ENCODE measurements around the gene LATS1. TPM values are rescaled to one million over a fixed set of nuclear protein-coding genes. Genes with fewer than 3 reads are reported as not detected.
"Not testable (repeated sequence)": the region's sequence is repeated elsewhere in the genome, so short reads cannot be mapped to it uniquely, and the experiment has no call there.

Gene LATS1
- 5.5 and 8.2 TPM in 2 replicates for total RNA-seq

DNA sequence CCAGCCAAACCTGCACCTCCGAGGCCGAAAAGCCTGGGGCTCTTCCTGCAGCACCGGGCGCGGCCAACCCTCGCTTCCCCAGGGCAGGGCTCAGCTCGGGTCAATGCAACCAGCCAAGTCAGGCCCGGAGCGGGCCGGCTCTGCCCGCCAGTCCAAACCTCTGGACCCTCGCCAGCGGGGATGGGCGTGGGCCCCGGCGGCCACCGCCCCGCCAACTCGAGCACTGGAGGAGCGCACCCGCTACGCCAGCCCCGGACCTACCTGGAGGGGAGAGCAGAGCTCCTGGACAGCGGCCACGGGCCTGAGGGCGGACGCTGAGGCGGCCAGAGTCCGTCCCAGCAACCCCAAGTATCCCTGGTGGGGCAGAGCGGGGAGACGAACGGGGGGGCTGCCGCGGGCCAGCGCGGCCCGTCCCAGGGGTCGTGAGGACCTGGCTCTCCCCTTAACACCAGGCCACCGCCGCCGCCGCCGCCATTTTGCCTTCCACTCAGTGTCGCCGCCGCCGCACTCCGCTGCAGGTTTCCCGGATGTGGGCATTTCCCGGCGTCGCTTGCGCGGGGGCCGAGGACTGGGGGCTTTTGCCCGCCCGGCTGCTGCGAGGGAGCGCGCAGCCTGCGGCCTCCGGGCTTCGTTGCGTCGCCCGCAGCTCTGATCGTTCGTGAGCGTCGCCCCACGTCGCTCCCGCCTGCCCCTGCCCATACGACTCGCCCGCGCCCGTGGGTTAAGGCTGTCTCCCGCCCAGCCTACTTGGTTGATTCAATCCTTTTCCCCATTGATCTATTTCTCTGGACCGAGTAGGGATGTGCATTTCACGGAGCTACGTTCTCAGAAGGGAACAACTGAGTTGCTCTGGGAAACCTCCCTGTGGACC lies at the start of gene LATS1:
Gene LATS1, minus strand, starts transcription at position 514 of the 871 bp plus-strand sequence. CDS start 15,975 bp downstream, outside the sequence.
- peak; percentile 64 to 84 for DNase-seq (ENCODE audit: low read depth in 2 of 2)

DNA sequence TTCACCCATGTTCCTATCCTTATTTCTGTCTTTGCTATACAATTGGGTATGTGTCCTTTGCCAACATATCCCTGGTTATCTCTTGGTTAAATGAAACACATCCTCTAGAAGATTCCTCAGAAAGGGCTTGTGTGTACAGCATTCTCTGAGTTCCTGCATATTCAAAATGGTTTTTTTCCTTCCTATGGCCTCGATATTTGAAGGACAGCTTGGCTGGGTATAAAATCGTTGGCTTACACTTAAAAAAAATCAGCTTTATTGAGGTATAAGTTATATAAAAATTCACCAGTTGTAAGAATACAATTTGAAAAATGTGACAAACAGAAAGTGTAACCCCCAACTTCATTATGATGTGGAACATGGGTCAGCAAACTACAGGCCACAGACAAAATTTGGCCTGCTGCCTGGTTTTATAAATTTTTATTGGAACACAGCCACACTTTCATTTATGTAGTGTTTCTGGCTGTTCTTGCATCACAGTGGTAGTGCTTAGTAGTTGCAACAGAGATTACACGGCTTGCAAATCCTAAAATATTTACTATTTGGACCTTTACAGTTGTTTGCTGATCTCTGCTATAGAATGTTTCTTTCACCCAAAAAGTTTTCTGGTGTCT lies 48.4 kb upstream of the LATS1 start:
- peak; percentile 86 to 91 for DNase-seq (ENCODE audit: low read depth in 2 of 2)

DNA sequence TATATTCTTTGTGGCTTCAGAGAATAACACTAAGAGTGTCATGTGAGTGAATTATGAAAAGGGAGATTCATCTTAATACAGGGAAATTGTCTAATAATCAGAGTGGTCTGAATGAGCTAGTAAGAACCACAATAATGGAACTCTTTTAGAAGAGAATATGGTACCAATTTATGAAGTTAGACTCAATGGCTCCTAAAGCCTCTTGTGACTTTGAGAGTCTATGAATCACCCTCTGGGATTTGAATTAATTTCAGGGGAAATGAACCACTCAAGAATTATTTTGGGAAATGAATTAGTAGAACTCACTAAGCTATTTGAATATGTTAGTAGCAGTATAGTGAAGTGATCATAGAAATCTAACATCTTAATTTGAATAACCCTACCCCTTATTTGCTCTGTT lies 46.0 kb upstream of the LATS1 start:
- no peak for DNase-seq (ENCODE audit: low read depth in 2 of 2)

DNA sequence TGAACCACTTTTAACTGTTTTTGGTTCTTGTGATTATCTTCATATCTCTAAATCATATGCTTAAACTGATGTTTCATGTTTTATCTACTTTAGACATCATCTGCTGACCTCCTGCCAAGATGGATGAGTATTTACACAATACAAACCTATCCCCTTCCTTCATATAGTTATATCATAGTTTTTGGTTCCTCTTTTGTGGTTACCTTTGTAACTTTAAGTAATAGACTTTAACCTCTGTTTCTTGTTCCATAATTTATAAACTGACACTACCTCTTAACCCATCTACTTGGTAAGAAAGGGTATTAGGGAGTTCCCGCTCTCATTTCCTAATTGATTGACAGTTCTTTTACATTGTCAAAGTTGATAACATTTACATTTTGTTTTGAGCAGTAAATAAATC lies 43.5 kb upstream of the LATS1 start:
- no peak for DNase-seq (ENCODE audit: low read depth in 2 of 2)

DNA sequence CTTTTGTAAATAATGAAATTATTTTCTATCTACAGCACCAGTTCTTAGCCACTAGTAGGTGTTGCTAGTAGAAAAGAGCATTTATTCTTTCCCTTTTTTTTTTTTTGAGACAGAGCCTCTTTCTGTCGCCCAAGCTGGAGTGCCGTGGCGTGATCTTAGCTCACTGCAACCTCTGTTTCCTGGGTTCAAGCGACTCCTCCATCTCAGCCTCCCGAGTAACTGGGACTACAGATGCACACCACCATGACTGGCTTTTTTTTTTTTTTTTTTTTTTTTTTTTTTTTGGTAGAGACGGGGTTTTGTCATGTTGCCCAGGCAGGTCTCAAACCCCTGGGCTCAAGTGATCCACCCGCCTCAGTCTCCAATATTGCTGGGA lies 38.3 kb upstream of the LATS1 start:
- DNase-seq (ENCODE audit: low read depth in 2 of 2) = no peak

DNA sequence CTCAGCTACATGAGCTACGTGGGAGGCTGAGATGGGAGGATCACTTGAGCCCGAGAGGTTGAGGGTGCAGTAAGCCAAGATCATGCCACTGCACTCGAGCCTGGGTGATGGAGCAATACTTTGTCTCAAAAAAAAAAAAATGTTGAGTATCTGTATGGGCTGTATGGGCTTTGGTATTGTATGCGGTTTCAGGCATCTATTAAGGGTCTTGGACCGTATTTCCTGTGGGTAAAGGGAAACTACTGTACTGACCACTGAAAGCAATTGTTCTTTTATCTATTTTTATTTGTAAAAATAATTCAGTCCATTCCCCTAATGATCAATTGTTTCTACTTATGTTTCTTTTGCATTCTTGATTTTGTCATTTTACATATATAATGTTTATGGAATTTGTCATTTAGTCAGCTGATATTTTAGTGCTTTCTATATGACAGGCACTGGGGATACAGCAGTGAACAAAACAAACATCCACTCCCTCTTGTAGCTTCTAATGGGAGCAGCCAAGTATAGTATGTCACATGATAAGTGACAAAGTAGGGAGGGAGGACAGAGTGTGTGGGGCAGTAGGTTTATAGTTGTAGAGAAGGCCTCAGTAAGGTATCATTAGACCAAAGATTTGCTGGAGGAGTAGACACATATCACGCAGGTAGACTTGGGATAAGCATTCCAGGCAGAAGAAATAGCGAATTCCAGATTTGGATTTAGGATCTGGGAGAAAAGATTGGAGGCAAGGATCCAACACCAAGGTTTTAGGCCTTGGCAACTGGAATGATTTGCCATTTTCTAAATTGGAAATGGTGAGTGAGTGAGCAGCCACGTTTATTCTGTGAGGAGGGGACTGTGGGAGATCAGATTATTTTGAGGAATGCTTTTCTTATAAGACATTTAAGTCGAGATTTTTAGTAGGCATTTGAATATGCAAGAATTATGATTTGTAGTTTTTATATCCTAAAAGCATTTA lies 37.7 kb upstream of the LATS1 start:
- no peak for DNase-seq (ENCODE audit: low read depth in 2 of 2)

DNA sequence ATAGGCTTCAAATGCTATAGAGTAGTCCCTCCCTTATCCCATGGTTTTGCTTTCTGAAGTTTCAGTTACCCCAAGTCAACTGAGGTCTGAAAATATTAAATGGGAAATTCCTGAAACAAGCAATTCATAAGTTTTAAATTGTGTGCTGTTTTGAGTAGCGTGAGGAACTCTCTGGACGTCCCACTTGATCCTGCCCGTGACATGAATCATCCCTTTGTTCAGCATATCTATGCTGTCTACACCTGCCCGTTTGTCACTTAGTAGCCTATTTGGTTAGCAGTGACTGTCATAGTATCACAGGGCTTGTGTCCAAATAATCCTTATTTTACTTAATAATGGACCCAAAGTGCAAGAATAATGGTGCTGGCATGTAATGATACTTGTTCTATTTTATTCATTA lies 36.6 kb upstream of the LATS1 start:
- peak in 1 of 2 donors; percentile 20 for DNase-seq (ENCODE audit: low read depth in 2 of 2)

DNA sequence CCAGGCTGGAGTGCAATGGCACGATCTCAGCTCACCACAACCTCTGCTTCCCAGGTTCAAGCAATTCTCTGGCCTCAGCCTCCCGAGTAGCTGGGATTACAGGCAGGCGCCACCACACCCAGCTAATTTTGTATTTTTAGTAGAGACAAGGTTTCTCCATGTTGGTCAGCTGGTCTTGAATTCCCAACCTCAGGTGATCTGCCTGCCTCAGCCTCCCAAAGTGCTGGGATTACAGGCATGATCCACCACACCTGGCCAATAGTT lies 35.4 kb upstream of the LATS1 start:
- DNase-seq (ENCODE audit: low read depth in 2 of 2) = not testable (repeated sequence)

DNA sequence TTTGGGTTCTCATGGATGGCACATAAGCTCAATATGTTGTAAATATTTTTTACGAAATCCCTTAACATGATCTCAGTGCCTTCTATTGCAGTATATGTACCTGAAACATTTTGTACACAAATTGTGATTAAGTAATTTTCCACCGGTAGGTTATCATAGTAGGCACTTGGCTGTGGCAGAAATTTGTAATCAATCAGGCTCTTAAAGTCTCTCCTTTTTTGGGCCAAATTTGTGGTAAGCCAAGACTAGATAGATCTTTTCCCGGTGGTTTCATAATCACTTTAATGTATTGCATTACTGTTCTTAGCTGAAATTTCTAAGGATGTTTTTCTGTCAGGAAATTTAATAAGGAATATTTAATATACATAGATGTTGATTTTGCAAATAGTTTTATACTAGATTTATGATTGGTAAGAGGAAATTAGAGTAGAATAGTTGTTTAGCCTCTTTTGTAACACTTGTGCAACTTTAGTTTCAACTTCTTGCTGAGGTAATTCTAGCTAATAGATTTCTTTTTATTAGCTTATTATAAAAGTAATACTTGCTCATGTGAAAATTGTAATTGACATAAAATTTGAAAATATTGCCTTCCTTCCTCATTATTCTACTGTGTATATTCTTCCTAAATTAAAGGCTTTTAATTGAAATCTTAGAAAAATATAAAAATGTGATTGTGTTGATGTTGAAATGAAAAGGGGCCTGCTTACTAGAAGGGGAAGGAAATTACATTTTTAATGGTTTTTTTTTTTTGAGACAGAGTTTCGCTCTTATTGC lies 34.9 kb upstream of the LATS1 start:
- no peak for DNase-seq (ENCODE audit: low read depth in 2 of 2)

DNA sequence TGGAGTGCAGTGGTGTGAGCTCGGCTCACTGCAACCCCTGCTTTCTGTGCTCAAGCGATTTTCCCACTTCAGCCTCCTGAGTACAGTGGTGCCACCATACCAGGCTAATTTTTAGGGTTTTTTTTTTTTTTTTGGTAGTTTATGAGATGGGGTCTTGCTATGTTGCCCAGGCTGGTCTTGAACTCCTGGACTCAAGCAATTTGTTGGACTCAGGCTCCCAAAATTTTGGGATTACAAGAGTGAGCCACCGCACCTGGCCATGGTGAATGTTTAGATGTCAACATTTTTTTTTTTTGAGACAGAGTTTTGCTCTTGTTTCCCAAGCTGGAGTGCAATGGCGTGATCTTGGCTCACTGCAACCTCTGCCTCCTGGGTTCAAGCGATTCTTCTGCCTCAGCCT lies 34.0 kb upstream of the LATS1 start:
- DNase-seq (ENCODE audit: low read depth in 2 of 2) = not testable (repeated sequence)

DNA sequence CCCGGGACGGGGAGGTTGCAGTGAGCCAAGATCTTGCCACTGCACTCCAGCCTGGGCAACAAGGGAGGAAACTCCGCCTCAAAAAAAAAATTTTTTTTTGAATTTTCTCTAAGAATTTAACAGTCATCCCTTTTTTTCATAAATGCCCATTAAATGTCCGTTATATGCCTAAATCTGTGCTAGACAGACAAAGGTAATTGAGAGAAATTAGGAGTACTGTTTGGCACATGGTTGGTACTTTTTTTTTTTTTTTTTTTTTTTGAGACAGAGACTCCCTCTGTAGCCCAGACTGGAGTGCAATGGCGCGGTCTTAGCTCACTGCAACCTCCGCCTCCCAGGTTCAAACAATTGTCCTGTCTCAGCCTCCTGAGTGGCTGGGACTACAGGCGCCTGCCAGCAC lies 33.3 kb upstream of the LATS1 start:
- DNase-seq (ENCODE audit: low read depth in 2 of 2) = no peak

DNA sequence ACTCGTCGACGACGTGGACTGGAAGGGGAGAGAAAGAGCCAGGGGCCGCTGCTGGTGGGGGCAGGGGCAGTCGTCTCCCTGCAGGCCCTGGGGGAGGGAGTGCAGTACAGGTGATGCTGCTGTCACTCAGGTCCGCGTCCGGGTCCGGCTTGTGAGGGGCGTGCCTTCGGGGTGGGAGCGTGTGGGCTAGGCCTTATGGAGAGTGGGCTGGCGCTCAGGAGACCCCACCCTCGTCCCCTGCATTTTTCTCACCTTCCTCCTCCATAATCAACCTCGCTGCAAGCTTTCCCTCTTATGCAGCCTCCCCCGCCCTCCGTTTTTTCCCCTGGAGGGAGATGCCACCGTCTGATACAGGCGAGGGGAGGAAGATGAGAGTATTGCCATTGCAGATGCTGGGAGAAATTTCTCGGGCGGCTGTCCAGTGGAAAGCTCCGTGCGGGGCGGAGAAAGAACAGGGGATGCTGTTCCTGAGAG lies 32.3 kb upstream of the LATS1 start:
- DNase-seq (ENCODE audit: low read depth in 2 of 2) = peak; percentile 34 to 80

DNA sequence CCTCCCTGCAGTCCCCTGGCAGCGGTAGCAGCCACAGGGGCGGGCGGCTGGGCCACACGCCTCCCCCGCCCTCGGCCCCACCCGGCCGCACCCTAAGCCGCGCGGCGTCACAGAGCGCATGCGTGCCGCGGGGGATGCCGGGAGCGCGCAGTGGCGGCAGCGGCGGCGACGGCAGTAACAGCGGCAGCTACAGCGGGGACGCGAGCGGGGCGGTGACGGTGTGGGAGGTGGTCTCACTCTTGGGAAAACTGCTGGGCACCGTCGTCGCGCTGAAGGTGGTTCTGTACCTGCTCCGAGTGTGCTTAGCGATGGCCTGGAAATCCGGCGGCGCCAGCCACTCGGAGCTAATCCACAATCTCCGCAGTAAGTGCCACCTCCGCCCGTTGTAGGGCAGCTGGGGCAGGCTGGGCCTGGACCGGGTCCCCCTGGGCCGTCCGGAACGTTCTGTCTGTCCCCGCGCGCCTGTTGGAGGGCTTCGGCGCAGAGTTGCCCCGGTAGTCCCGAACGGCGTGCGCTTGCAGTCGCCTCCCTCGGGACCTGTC lies 31.8 kb upstream of the LATS1 start, which contains the start of gene PCMT1:
Gene PCMT1, plus strand, starts transcription at position 148 of the 542 bp plus-strand sequence. Its CDS starts 161 bp downstream, at position 309.
- DNase-seq (ENCODE audit: low read depth in 2 of 2) = peak in 1 of 2 donors; percentile 93

DNA sequence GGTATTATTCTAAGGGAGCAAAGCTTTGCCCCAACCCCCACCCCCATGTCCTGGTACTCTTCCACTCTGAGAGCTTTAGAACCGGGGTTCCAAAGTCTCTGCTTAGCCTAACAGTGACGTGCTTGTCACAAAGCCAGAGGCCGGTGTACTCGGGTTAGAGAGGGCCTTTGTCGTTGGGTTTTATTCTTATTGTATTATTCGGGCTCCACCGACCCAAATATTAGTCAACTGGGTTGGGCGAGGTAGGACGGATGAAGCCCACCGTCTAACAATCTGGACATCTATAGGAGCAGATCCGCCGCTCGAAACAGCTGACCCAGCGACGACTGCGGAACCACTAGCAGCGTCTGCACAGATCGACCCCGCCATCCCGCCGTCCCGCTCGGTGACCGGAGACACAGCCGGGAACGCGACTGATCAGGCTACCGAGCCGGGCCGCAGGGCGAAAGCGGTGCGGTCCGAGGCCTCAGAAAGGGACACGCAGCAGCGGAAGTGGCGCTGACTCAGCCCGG lies 31.2 kb upstream of the LATS1 start:
- DNase-seq (ENCODE audit: low read depth in 2 of 2) = peak in 1 of 2 donors; percentile 68

DNA sequence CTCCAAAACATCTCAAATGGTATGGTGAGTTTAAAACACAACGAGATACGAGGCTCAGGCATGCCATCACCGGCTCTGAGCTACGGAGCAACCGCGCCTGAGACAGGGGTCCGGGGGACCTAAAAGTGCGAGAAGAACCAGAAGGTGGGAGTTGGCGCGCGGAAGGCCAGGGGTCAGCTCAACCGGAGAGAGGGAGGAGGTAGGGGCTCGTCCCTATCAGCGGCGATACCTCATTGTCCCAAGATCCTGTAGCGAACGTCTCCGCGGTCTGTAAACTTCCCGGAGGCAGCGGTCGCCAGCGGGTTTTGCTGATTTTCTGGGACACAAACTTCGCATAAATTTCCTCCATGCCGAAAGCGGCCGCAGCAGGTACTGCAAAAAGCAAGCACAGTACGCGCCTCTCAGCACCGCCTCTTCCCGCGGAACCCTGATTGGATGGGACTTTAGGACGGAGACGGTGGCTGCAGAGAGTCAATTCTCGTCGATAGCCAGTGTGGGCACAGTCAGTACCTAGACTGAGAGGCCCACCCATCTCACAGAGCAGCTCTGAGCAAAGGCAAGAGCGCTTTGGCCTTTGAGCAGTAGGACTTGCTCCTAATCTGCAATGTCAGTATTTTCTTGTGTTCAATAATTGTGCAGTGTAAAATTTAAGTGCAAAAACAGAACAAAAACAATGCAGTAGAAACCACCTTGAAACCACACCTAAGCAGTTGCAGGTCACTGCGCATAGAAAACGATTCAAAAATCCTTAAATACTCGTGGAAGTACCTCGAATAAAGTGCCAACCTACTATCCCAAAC lies 28.4 kb upstream of the LATS1 start, which contains the start of gene NUP43:
Gene NUP43, minus strand, starts transcription at position 383 of the 800 bp plus-strand sequence. Its CDS starts 34 bp downstream, at position 349.
- peak; percentile 94 to 97 for DNase-seq (ENCODE audit: low read depth in 2 of 2)

DNA sequence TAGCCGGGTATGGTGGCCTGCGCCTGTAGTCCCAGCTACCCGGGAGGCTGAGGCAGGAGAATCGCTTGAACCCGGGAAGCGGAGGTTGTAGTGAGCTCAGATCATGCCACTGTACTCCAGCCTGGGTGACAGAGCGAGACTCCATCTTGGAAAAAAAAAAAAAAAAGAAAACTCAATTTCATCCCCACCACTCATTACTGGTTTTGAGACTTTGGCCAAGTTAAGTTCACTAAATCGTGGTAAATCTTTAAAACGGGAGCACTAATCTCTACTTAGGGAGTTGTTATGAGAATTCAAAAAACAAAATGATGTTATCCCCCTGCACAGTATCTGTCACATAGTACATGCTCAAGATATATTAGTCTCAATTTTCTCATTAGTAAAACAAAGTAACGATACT lies 27.4 kb upstream of the LATS1 start:
- DNase-seq (ENCODE audit: low read depth in 2 of 2) = not testable (repeated sequence)

DNA sequence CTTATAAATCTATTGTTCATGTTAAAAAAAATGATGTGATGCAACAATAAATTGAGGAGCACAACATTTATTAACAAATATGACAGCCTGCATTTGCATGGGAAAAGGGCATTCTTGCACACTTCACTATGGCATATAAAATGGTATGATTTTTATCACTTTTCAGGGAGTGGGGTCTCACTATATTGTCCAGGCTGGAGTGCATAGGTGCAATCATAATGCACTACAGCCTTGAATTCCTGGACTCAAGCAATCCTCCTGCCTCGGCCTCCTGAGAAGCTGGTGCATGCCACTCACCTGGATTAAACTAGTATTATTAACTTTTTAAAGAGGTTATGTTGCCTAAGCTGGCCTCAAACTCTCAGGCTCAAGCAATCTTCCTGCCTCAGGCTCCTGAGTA lies 17.0 kb upstream of the LATS1 start:
- DNase-seq (ENCODE audit: low read depth in 2 of 2) = no peak

DNA sequence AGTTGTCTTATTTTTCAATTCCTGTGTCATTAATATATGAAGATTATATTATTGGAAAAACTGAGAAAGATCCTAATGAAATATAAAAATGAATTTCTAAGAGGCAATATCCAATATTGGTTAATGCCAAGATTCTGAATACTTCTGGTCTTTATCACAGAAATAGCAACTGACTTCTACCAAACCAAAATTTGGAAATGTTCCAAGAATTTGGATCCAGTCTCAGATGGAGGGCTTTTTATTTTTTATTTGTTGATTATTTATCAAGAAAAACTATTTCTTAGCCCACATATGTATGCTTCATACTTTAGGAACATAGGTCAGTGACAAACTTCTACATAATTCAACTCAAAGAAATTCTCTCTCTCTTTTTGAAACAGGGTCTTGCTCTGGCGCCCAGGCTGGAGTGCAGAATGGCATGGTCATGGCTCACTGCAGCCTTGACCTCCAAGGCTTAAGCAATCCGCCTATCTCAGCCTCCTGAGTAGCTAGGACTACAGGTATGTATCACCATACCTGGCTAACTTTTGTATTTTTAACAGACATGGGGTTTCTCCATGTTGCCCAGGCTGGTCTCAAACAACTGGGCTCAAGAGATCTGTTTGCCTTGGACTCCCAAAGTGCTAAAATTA lies 15.3 kb upstream of the LATS1 start:
- DNase-seq (ENCODE audit: low read depth in 2 of 2) = no peak

DNA sequence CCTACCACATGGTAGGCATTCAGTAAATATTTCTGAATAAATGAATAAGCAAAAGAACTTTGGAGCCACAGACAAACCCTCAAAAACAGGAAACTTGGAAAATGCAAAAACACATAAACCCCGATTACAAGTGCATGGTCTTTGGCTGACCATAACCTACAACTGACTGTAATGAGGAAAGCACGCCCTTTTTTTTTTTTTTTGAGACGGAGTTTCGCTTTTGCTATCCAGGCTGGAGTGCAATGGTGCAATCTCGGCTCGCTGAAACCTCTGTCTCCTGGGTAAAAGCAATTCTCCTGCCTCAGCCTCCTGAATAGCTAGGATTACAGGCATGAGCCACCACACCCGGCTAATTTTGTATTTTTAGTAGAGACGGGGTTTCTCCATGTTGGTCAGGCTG lies 11.9 kb upstream of the LATS1 start:
- DNase-seq (ENCODE audit: low read depth in 2 of 2) = no peak
